Psoas muscle (tissue), 8 donors: Measurements from ENCODE around the gene LINC01488. TPM values are rescaled to one million over a fixed set of nuclear protein-coding genes. Genes with fewer than 3 reads are reported as not detected.

Experiments used
- ATAC-seq, 4 donors: fragments of 200-7000 bp; cut with Tn5 transposase; one replicate each; pipeline ENCODE4 v1.9.1; 2020; ENCODE audit warnings: moderate library complexity in 3 of 4, mild to moderate bottlenecking in 2 of 4
- DNase-seq, 2 donors: peaks; one replicate each; pipeline ENCODE4 v3.0.0-alpha.2; 2020
- H3K27ac ChIP-seq: fragments of 200-600 bp; one replicate; pipeline ENCODE4 v1.8.0; 2022
- H3K27me3 ChIP-seq, 3 donors: fragments of 200-600 bp in 1 of 3; one replicate each; pipeline versions ENCODE4 v1.6.1 to v1.8.0; 2013 to 2022; ENCODE audit warnings: low read length in 2 of 3, mild to moderate bottlenecking in 2 of 3, moderate library complexity in 1 of 3; ENCODE audit not compliant: insufficient read depth in 3 of 3
- H3K36me3 ChIP-seq, 2 donors: fragments of 200-600 bp in 1 of 2; one replicate each; pipeline versions ENCODE4 v1.6.1 to v1.8.0; 2013 to 2022; ENCODE audit warnings: low read depth in 1 of 2, mild to moderate bottlenecking in 1 of 2, moderate library complexity in 1 of 2; ENCODE audit not compliant: insufficient read depth in 1 of 2
- H3K4me1 ChIP-seq: fragments of 200-600 bp; one replicate; pipeline ENCODE4 v1.8.0; 2022
- H3K4me3 ChIP-seq: fragments of 200-600 bp; one replicate; pipeline ENCODE4 v1.8.0; 2022; ENCODE audit warnings: mild to moderate bottlenecking
- H3K9me3 ChIP-seq: fragments of 200-600 bp; one replicate; pipeline ENCODE4 v1.8.0; 2022
- WGBS, 3 donors: extraction: QIAGEN DNeasy Blood & Tissue Kit; methylation state at CpG; one replicate each; pipeline versions ENCODE4 v1.1.6 to v1.1.7; 2013; 5-methylcytosine and 5-hydroxymethylcytosine counted together
- intact Hi-C, 2 donors: fragments of 100-400 bp; cut with DNase I; formaldehyde crosslinking; loops; one replicate each; pipeline versions ENCODE4 v1.11.0 to v1.14.2; 2022
- polyA plus RNA-seq, 3 donors: library from polyadenylated mRNA; stranded (reverse); fragments of 200-250 nt; gene quantifications; one replicate each; pipeline ENCODE4 v1.2.3, GENCODE V29; 2013
- total RNA-seq, 4 donors: library from RNA; stranded (reverse); fragmentation: NEBNext Ultra II Directional in 2 of 4; extraction: Animal tissue kit (Norgen Biotek cat#: 25700) in 2 of 4; gene quantifications; one replicate each; pipeline versions ENCODE4 v1.2.1 to v1.2.4, GENCODE V29; 2021 to 2023
- TF ChIP-seq, protein P1 (sequence below): fragments of 200-600 bp; IDR thresholded peaks from one replicate; pipeline ENCODE4 v1.8.0; 2022; ENCODE audit warnings: antibody characterized with exemption
- donor health status: healthy with polysubstance abuse.
- donor health status: DM: no; HTN: no; CAD: no; lungs with moderate emphysema.
- donor health status: Bipolar disorder and iron deficiency.
- donor health status: healthy.
- donor health status: DM: yes; HTN: yes; CAD: no.
- donor health status: DM: no; HTN: no; CAD: no.
- donor health status: DM: no; HTN: no; CAD: no.
- donor health status: DM: yes; HTN: yes; CAD: no.

Gene LINC01488
- total and polyA plus RNA-seq, 7 donors = 0.03 TPM; not detected in 6

DNA sequence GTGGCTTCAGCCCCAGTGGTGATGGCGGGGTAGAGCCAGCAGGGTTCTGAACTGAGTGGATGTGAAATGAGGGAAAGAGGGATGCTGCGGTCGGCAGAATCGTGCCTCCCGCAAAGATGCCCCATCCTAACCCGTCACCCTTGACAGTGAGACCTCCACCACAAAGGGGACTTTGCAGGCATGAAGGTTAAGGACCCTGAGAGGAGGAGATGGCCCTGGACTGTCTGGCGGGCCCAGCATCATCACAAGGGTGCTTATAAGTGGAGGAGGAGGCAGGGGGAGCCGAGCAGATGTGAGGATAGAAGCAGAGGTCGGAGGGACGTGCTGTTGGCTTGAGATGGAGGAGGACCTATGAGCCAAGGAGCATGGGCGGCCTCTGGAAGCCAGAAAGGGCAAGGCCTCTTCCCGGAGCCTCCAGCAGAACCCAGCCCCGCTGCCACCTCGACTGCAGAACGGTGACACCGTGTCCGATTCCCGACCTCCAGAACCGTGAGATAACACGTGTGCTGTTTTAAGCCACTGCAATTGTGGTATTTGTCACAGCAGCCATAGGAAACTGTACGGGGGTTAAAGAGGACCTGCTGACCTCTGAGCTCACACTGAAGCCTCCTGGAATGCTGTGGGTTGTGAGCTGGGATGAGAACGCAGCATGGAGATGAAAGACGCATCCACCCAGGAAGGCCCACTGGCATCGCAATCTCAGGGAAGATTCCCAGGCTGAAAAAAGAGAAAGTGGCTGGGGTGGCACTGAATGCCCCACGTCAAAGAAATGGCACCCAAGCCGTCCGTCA is 10.9 kb downstream of the LINC01488 start:
- Histone ChIP-seq H3K4me3 (no peak overlapping the region), H3K27ac (no peak overlapping the region), H3K4me1 (peaks cover 23% of the 10 kb centered on the region), H3K27me3 (no peaks in the 10 kb centered on the region), H3K36me3 (no peaks in the 10 kb centered on the region), H3K9me3 (no peaks in the 10 kb centered on the region)
- DNase-seq (peak; percentile 2 to 39), ATAC-seq (no peak)
- WGBS, 3 donors = 84 to 90% (median 86%) methylated on average over 27 of the region's 27 CpGs
- TF ChIP-seq, protein P1, sequence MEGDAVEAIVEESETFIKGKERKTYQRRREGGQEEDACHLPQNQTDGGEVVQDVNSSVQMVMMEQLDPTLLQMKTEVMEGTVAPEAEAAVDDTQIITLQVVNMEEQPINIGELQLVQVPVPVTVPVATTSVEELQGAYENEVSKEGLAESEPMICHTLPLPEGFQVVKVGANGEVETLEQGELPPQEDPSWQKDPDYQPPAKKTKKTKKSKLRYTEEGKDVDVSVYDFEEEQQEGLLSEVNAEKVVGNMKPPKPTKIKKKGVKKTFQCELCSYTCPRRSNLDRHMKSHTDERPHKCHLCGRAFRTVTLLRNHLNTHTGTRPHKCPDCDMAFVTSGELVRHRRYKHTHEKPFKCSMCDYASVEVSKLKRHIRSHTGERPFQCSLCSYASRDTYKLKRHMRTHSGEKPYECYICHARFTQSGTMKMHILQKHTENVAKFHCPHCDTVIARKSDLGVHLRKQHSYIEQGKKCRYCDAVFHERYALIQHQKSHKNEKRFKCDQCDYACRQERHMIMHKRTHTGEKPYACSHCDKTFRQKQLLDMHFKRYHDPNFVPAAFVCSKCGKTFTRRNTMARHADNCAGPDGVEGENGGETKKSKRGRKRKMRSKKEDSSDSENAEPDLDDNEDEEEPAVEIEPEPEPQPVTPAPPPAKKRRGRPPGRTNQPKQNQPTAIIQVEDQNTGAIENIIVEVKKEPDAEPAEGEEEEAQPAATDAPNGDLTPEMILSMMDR = no peak
- intact Hi-C loops = loop anchor here in 1 of 2 donors (5.0 kb wide), 1 partner anchor 45 kb away; no protein-coding TSS in a partner anchor

DNA sequence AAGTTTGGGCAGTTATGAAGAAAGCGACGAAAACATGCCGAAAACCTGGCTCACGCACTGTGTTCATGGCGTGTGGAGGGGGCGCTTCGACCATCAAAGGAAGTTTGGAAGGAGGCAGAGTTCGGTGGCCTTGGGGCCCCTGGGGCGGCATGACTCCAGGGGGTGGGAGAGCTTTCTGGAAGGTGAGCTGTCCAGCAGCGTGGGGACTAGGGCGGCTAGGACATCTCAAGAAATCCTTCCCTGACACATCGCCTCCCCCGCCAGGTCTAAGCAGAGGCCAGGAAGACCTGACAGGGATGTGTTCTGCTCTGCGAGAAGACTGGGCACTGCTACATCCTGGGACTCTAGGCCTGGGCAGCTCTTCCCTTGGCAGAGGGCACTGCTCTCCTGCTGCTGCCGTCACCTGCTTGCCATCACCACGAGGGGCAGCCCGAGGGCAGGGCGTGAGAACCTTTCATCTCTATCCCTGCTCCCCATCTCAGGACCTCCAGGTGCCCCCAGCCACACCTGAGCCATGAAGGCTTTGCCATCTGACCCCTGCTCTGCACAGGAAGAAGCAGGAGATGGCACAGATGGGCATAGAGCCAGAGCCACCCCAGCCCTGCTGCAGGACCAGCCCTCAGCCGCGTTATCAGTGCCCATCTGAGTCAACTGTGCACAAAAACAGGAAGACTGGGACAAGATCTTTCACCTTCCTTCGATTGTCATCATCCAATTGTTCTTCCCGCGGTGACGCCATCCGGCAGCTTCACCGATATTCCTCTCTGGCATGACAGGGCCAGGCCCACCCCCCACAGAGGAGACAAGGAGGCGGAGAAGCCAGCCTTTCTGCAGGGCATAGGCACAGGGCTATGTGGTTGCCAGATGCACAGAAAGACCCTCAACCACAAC is 12.7 kb downstream of the LINC01488 start:
- WGBS, 3 donors = 79 to 89% (median 88%) methylated on average over 27 of the region's 27 CpGs
- Histone ChIP-seq H3K4me1 (peaks cover 21% of the 10 kb centered on the region), H3K27me3 (no peaks in the 10 kb centered on the region)

DNA sequence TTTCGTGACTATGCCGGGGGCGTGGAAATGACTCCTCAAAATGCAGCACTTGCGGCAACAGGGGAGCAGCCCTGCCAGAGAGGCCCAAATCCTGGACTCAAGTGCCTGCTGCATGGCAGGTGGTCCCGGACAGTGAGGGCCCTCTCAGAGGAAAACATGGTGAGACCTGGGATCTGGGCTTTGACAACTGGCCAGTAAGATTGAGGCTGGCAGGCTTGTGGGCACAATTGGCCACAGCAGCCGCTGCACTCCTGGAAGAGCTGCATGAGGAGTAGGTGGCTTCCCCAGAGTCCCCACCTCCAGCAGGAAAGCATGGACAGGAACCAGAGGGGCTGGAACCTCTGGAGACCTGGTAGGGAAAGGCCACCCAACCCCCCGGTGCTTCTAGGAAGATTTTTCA is 13.4 kb downstream of the LINC01488 start:
- no peaks in the 10 kb centered on the region for H3K36me3 ChIP-seq
- TF ChIP-seq, protein P1 = no peak
- no peak overlapping the region for H3K4me3 ChIP-seq
- no peak for ATAC-seq
- no peak overlapping the region for H3K27ac ChIP-seq
- WGBS, 3 donors = 79 to 89% (median 85%) methylated on average over 7 of the region's 7 CpGs
- H3K4me1 ChIP-seq = peaks cover 15% of the 10 kb centered on the region
- no peaks in the 10 kb centered on the region for H3K27me3 ChIP-seq
- intact Hi-C loops = loop anchor here in 1 of 2 donors (5.0 kb wide), 1 partner anchor 48 kb away; no protein-coding TSS in a partner anchor
- no peaks in the 10 kb centered on the region for H3K9me3 ChIP-seq
- DNase-seq = no peak

More for the DNA sequence above, 12.7 kb downstream of the LINC01488 start:
- ATAC-seq (no peak), DNase-seq (peak; percentile 10 to 39)
- Histone ChIP-seq H3K36me3 (no peaks in the 10 kb centered on the region), H3K27ac (no peak overlapping the region), H3K9me3 (no peaks in the 10 kb centered on the region), H3K4me3 (no peak overlapping the region)
- intact Hi-C loops = loop anchor here in 1 of 2 donors (5.0 kb wide), 1 partner anchor 47 kb away; no protein-coding TSS in a partner anchor
- TF ChIP-seq, protein P1 = no peak

GRCh38 chr11:69495441-69496201 is 14.2 kb downstream of the LINC01488 start:
- H3K4me1 ChIP-seq = peaks cover 15% of the 10 kb centered on the region
- 87 to 94% (median 89%) methylated on average over 12 of the region's 12 CpGs for WGBS, 3 donors
- H3K27me3 ChIP-seq = no peaks in the 10 kb centered on the region
- no peaks in the 10 kb centered on the region for H3K9me3 ChIP-seq
- ATAC-seq (no peak), DNase-seq (peak; percentile 7 to 40)
- no peak overlapping the region for H3K27ac ChIP-seq
- H3K36me3 ChIP-seq = no peaks in the 10 kb centered on the region
- TF ChIP-seq, protein P1 = no peak
- H3K4me3 ChIP-seq = no peak overlapping the region
- intact Hi-C loops = no loop called here
